ENCODE data around the gene KLRB1. TPM values are rescaled to one million over a fixed set of nuclear protein-coding genes. Genes with fewer than 3 reads are reported as not detected.
A peak's percentile ranks its signal among the peaks of the same experiment; 100 is the strongest.
"Not testable (repeated sequence)": the region's sequence is repeated elsewhere in the genome, so short reads cannot be mapped to it uniquely, and the experiment has no call there.

The KLRB1 gene
- total and polyA plus RNA-seq, 3 donors from 2014 or later, result 0.25 to 1.5 TPM; not detected in 1

- WGBS, 2 donors, result 2 to 4% methylated on average over 13 of the region's 13 CpGs
- no peaks in the 10 kb centered on the region for H3K27me3 ChIP-seq
- peaks cover 5% of the 10 kb centered on the region for H3K4me1 ChIP-seq
- peak overlapping the region; percentile 67 to 79 for H3K4me3 ChIP-seq
- TF ChIP-seq POLR2A (IDR thresholded peaks at IDR 0.05) (no peak), CTCF (IDR thresholded peaks at IDR 0.05) (no peak)
- H3K36me3 ChIP-seq (ENCODE audit: low read depth, missing control alignments), result no peaks in the 10 kb centered on the region
- intact Hi-C loops (cut with DNase I; ENCODE audit: low total_unique reads), result no loop called here
- peak overlapping the region; percentile 80 to 91 for H3K27ac ChIP-seq
- no peak for DNase-seq
- H3K9me3 ChIP-seq, result no peaks in the 10 kb centered on the region
Observed at GRCh38 chr12:9648701-9649531, 41.2 kb upstream of the KLRB1 start.

- DNase-seq, result peak; percentile 88
- intact Hi-C loops (cut with DNase I; ENCODE audit: low total_unique reads), result no loop called here
Observed at GRCh38 chr12:9647825-9648700, 40.3 kb upstream of the KLRB1 start.

GRCh38 chr12:9646794-9647781 lies 39.4 kb upstream of the KLRB1 start:
- intact Hi-C loops (cut with DNase I; ENCODE audit: low total_unique reads), result no loop called here
- Histone ChIP-seq H3K9me3 (no peaks in the 10 kb centered on the region), H3K4me3 (peak overlapping the region; percentile 67 to 79), H3K27ac (peak overlapping the region; percentile 80 to 91), H3K4me1 (peaks cover 5% of the 10 kb centered on the region), H3K36me3 (ENCODE audit: low read depth, missing control alignments) (no peaks in the 10 kb centered on the region), H3K27me3 (no peaks in the 10 kb centered on the region)
- WGBS, 2 donors, result 18 to 20% methylated on average over 13 of the region's 13 CpGs
- TF ChIP-seq CTCF (IDR thresholded peaks at IDR 0.05), result no peak
- TF ChIP-seq POLR2A (IDR thresholded peaks at IDR 0.05), result no peak
- peak; percentile 19 for DNase-seq

More at GRCh38 chr12:9647825-9648700, 40.3 kb upstream of the KLRB1 start:
- Histone ChIP-seq H3K4me1 (peaks cover 5% of the 10 kb centered on the region), H3K9me3 (no peaks in the 10 kb centered on the region), H3K27me3 (no peaks in the 10 kb centered on the region), H3K27ac (peak overlapping the region; percentile 80 to 91), H3K4me3 (peak overlapping the region; percentile 67 to 79), H3K36me3 (ENCODE audit: low read depth, missing control alignments) (no peaks in the 10 kb centered on the region)
- TF ChIP-seq CTCF (IDR thresholded peaks at IDR 0.05) (no peak), POLR2A (IDR thresholded peaks at IDR 0.05) (no peak)
- WGBS, 2 donors, result 0 to 1% methylated on average over 16 to 55 of the region's 55 CpGs

GRCh38 chr12:9644985-9645551 lies 37.4 kb upstream of the KLRB1 start:
- 89 to 93% methylated on average over 1 of the region's 1 CpG for WGBS, 2 donors
- H3K36me3 ChIP-seq (ENCODE audit: low read depth, missing control alignments); H3K27ac ChIP-seq; H3K4me3 ChIP-seq; H3K4me1 ChIP-seq; H3K9me3 ChIP-seq; DNase-seq; H3K27me3 ChIP-seq; intact Hi-C loops (cut with DNase I; ENCODE audit: low total_unique reads): not testable (repeated sequence)

Data from testis (tissue), 3 donors.